WI38 (cell line): ENCODE data around the gene CACNA2D3.

Experiments used
- H3K4me3 ChIP-seq: 2 replicates; pipeline ENCODE4 v1.5.1; 2011; ENCODE audit warnings: low read depth, mild to moderate bottlenecking, control low read depth, low read length
- CTCF ChIP-seq: IDR thresholded peaks from 2 replicates; pipeline ENCODE4 v1.5.1; 2012; ENCODE audit warnings: low read depth, mild to moderate bottlenecking, control low read depth, low read length

Gene CACNA2D3

GRCh38 chr3:54582424-54582823, 460.1 kb downstream of the CACNA2D3 start:
- no peak overlapping the region for H3K4me3 ChIP-seq
- no peak for TF ChIP-seq CTCF

GRCh38 chr3:54591157-54591556, 468.8 kb downstream of the CACNA2D3 start:
- no peak overlapping the region for H3K4me3 ChIP-seq
- TF ChIP-seq CTCF: no peak

- H3K4me3 ChIP-seq: no peak overlapping the region
- no peak for TF ChIP-seq CTCF
Measured at GRCh38 chr3:54593653-54594052, 471.3 kb downstream of the CACNA2D3 start.

- no peak overlapping the region for H3K4me3 ChIP-seq
- TF ChIP-seq CTCF: no peak
Measured at GRCh38 chr3:54596087-54596486, 473.7 kb downstream of the CACNA2D3 start.

- no peak for TF ChIP-seq CTCF
- H3K4me3 ChIP-seq: no peak overlapping the region
Measured at GRCh38 chr3:54599716-54600115, 477.4 kb downstream of the CACNA2D3 start.

- H3K4me3 ChIP-seq: no peak overlapping the region
- TF ChIP-seq CTCF: no peak
Measured at GRCh38 chr3:54600441-54601204, 478.3 kb downstream of the CACNA2D3 start.

GRCh38 chr3:54604495-54604894, 482.1 kb downstream of the CACNA2D3 start:
- no peak for TF ChIP-seq CTCF
- no peak overlapping the region for H3K4me3 ChIP-seq
